GM10248 (cell line): ENCODE results near the gene KRT86.
"Not testable (repeated sequence)": the region's sequence is repeated elsewhere in the genome, so short reads cannot be mapped to it uniquely, and the experiment has no call there.

ENCODE experiments used
- CTCF ChIA-PET: fragments of 300-600 bp; sonication (Branson Sonifier 250); formaldehyde crosslinking; extraction: SDS; loops from one replicate; lab custom pipeline; 2021; ENCODE audit warnings: antibody characterized with exemption; lab: Yijun Ruan, JAX
- POLR2A ChIA-PET: fragments of 350-650 bp; sonication (Branson Sonifier 250); formaldehyde crosslinking; extraction: SDS; loops from one replicate; lab custom pipeline; 2020; ENCODE audit warnings: antibody characterized with exemption; lab: Yijun Ruan, JAX
- DNase-seq: peaks from one replicate; pipeline ENCODE4 v3.0.0; 2012; ENCODE audit errors: extremely low spot score
- CTCF ChIP-seq: IDR thresholded peaks from 2 replicates; pipeline ENCODE4 v1.5.1; 2012; ENCODE audit warnings: mild to moderate bottlenecking, low read depth; ENCODE audit errors: extremely low read depth, missing control alignments, control extremely low read depth

Gene KRT86

GRCh38 chr12:52314511-52314910 lies 40.1 kb downstream of the KRT86 start:
- DNase-seq: no peak
- CTCF ChIA-PET: interaction anchor here (1.1 to 2.2 kb wide), 3 partner anchors 8 to 35 kb away, joined by 5 to 12 read pairs (median 5); no protein-coding TSS in a partner anchor
- POLR2A ChIA-PET: no interaction called here
- no peak for TF ChIP-seq CTCF

GRCh38 chr12:52315721-52316120 lies 41.3 kb downstream of the KRT86 start:
- TF ChIP-seq CTCF: peak; percentile 28
- ChIA-PET CTCF (interaction anchor here (1.1 to 2.2 kb wide), 3 partner anchors 9 to 37 kb away, joined by 5 to 12 read pairs (median 5); no protein-coding TSS in a partner anchor), POLR2A (interaction anchor here (0.6 kb wide), 1 partner anchor 16 kb away, joined by 3 read pairs; no protein-coding TSS in a partner anchor)
- not testable (repeated sequence) for DNase-seq

GRCh38 chr12:52316290-52316689 lies 41.8 kb downstream of the KRT86 start:
- POLR2A ChIA-PET: interaction anchor here (0.6 kb wide), 1 partner anchor 15 kb away, joined by 3 read pairs; no protein-coding TSS in a partner anchor
- CTCF ChIA-PET: interaction anchor here (2.2 kb wide), 1 partner anchor 9 kb away, joined by 12 read pairs; no protein-coding TSS in a partner anchor
- TF ChIP-seq CTCF: no peak
- DNase-seq: no peak

GRCh38 chr12:52316701-52317100 lies 42.3 kb downstream of the KRT86 start:
- DNase-seq: no peak
- ChIA-PET CTCF (interaction anchor here (2.2 kb wide), 1 partner anchor 10 kb away, joined by 12 read pairs; no protein-coding TSS in a partner anchor), POLR2A (no interaction called here)
- no peak for TF ChIP-seq CTCF

- CTCF ChIA-PET: interaction anchor here (2.1 to 3.3 kb wide), 3 partner anchors 10 to 39 kb away, joined by 6 to 14 read pairs (median 9); no protein-coding TSS in a partner anchor
- DNase-seq: no peak
- POLR2A ChIA-PET: no interaction called here
- no peak for TF ChIP-seq CTCF
Measured at GRCh38 chr12:52317468-52318052, 43.1 kb downstream of the KRT86 start.

- POLR2A ChIA-PET: interaction anchor here (0.5 kb wide), 1 partner anchor 809 kb away, joined by 8 read pairs; no protein-coding TSS in a partner anchor
- no peak for TF ChIP-seq CTCF
Measured at GRCh38 chr12:52318241-52318990, 44.0 kb downstream of the KRT86 start.

More at GRCh38 chr12:52318241-52318990, 44.0 kb downstream of the KRT86 start:
- no peak for DNase-seq
- CTCF ChIA-PET: interaction anchor here (1.2 to 3.3 kb wide), 6 partner anchors 9 to 149 kb away, joined by 4 to 18 read pairs (median 8); no protein-coding TSS in a partner anchor
